H1 (cell line): ENCODE results near the gene GNG8.

Experiments
- CREB1 ChIP-seq: IDR thresholded peaks from 2 replicates; pipeline ENCODE4 v1.6.1; 2012; ENCODE audit warnings: inconsistent platforms
- CTCF ChIP-seq, 3 experiments: IDR thresholded peaks; 1 replicate in 2 of 3; 2 replicates in 1 of 3; pipeline versions ENCODE4 v1.5.1 to v1.6.1; 2011; ENCODE audit warnings: low read length in 3 of 3, mild to moderate bottlenecking in 3 of 3, inconsistent platforms in 2 of 3, low read depth in 1 of 3, moderate library complexity in 1 of 3; ENCODE audit not compliant: insufficient read depth in 1 of 3; ENCODE audit errors: control extremely low read depth in 1 of 3
- EP300 ChIP-seq, 2 experiments: IDR thresholded peaks; 1 replicate in 1 of 2; 2 replicates in 1 of 2; pipeline ENCODE4 v1.6.1; 2011 to 2012; ENCODE audit warnings: low read depth in 2 of 2, low read length in 2 of 2, mild to moderate bottlenecking in 2 of 2, borderline replicate concordance in 1 of 2, inconsistent platforms in 1 of 2, moderate library complexity in 1 of 2
- EZH2 ChIP-seq: fragments of 200-600 bp; sonication (generic); IDR thresholded peaks from 2 replicates; pipeline ENCODE4 v1.7.1; 2012; ENCODE audit warnings: low read depth, mild to moderate bottlenecking, moderate library complexity, low read length, inconsistent platforms; ENCODE audit not compliant: severe bottlenecking
- POLR2AphosphoS5 ChIP-seq: IDR thresholded peaks from 2 replicates; pipeline ENCODE4 v1.6.1; 2011; ENCODE audit warnings: low read depth, low read length
- RXRA ChIP-seq: IDR thresholded peaks from 2 replicates; pipeline ENCODE4 v1.6.1; 2011; ENCODE audit warnings: low read depth, mild to moderate bottlenecking, low read length, moderate library complexity; ENCODE audit not compliant: insufficient read depth
- SIN3A ChIP-seq, 2 experiments: IDR thresholded peaks in 1 of 2; conservative IDR thresholded peaks in 1 of 2; 2 replicates each; pipeline ENCODE4 v1.6.1; 2011 to 2012; ENCODE audit warnings: low read length in 2 of 2, improper control_type of control experiment in 1 of 2, low read depth in 1 of 2, mild to moderate bottlenecking in 1 of 2
- TAF1 ChIP-seq: IDR thresholded peaks from 2 replicates; pipeline ENCODE4 v1.6.1; 2011; ENCODE audit warnings: mild to moderate bottlenecking, low read depth, low read length
- TAF7 ChIP-seq: optimal IDR thresholded peaks from 2 replicates; pipeline ENCODE3; 2011; ENCODE audit warnings: low read depth, mild to moderate bottlenecking, inconsistent platforms, low read length, moderate library complexity, borderline replicate concordance
- YY1 ChIP-seq: IDR thresholded peaks from 2 replicates; pipeline ENCODE4 v1.6.1; 2011; ENCODE audit warnings: low read depth, mild to moderate bottlenecking, low read length
- TF ChIP-seq, protein P1 (sequence below): fragments of 300-600 bp; sonication (generic); IDR thresholded peaks from 2 replicates; pipeline ENCODE4 v1.7.1; 2012; ENCODE audit warnings: low read length, moderate library complexity, mild to moderate bottlenecking, inconsistent platforms; ENCODE audit not compliant: insufficient replicate concordance

DNA sequence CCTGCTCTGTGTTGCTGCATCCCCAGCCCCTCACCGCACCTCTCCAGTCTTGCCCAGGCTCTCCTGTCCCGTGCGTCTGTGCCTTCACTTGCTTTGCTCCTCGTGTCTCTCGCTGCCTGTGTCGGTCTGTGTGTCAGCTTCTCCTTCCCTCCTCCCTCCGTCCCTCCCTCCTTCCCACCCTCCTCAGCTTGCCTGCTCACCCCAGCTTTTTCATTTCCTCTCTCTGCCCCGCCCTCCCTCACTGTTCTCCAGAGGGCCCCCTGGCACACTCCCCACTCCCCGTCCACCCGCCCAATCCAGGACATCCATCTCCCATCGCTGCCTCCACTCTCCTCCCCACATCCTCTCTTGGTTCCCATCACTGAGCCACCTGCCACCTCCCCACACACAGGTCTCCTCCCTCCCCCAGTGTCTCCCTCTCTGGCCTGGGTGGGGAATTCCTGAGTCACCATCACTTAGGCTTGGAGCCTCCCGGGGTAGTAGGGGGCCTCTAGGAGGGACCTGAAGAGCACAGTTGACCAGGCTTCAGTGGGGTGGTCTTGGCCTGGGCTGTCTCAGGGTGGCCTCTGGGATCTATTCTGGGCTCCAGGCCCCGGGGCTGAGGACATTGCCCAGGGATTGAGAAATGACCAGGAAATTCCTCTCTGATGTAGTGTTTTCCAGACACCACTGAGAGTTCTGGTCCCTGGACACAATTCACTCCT, 10.9 kb downstream of the GNG8 start, which contains the start of gene PTGIR:
- TF ChIP-seq SIN3A (conservative IDR thresholded peaks at IDR 0.05 in 1 of 2, IDR thresholded peaks at IDR 0.05 in 1 of 2; ENCODE audit: low read depth in 1 of 2, low read length in 2 of 2) = no peak
- no peak for TF ChIP-seq EZH2
- no peak for TF ChIP-seq TAF7
- no peak for TF ChIP-seq YY1
- TF ChIP-seq, protein P1, sequence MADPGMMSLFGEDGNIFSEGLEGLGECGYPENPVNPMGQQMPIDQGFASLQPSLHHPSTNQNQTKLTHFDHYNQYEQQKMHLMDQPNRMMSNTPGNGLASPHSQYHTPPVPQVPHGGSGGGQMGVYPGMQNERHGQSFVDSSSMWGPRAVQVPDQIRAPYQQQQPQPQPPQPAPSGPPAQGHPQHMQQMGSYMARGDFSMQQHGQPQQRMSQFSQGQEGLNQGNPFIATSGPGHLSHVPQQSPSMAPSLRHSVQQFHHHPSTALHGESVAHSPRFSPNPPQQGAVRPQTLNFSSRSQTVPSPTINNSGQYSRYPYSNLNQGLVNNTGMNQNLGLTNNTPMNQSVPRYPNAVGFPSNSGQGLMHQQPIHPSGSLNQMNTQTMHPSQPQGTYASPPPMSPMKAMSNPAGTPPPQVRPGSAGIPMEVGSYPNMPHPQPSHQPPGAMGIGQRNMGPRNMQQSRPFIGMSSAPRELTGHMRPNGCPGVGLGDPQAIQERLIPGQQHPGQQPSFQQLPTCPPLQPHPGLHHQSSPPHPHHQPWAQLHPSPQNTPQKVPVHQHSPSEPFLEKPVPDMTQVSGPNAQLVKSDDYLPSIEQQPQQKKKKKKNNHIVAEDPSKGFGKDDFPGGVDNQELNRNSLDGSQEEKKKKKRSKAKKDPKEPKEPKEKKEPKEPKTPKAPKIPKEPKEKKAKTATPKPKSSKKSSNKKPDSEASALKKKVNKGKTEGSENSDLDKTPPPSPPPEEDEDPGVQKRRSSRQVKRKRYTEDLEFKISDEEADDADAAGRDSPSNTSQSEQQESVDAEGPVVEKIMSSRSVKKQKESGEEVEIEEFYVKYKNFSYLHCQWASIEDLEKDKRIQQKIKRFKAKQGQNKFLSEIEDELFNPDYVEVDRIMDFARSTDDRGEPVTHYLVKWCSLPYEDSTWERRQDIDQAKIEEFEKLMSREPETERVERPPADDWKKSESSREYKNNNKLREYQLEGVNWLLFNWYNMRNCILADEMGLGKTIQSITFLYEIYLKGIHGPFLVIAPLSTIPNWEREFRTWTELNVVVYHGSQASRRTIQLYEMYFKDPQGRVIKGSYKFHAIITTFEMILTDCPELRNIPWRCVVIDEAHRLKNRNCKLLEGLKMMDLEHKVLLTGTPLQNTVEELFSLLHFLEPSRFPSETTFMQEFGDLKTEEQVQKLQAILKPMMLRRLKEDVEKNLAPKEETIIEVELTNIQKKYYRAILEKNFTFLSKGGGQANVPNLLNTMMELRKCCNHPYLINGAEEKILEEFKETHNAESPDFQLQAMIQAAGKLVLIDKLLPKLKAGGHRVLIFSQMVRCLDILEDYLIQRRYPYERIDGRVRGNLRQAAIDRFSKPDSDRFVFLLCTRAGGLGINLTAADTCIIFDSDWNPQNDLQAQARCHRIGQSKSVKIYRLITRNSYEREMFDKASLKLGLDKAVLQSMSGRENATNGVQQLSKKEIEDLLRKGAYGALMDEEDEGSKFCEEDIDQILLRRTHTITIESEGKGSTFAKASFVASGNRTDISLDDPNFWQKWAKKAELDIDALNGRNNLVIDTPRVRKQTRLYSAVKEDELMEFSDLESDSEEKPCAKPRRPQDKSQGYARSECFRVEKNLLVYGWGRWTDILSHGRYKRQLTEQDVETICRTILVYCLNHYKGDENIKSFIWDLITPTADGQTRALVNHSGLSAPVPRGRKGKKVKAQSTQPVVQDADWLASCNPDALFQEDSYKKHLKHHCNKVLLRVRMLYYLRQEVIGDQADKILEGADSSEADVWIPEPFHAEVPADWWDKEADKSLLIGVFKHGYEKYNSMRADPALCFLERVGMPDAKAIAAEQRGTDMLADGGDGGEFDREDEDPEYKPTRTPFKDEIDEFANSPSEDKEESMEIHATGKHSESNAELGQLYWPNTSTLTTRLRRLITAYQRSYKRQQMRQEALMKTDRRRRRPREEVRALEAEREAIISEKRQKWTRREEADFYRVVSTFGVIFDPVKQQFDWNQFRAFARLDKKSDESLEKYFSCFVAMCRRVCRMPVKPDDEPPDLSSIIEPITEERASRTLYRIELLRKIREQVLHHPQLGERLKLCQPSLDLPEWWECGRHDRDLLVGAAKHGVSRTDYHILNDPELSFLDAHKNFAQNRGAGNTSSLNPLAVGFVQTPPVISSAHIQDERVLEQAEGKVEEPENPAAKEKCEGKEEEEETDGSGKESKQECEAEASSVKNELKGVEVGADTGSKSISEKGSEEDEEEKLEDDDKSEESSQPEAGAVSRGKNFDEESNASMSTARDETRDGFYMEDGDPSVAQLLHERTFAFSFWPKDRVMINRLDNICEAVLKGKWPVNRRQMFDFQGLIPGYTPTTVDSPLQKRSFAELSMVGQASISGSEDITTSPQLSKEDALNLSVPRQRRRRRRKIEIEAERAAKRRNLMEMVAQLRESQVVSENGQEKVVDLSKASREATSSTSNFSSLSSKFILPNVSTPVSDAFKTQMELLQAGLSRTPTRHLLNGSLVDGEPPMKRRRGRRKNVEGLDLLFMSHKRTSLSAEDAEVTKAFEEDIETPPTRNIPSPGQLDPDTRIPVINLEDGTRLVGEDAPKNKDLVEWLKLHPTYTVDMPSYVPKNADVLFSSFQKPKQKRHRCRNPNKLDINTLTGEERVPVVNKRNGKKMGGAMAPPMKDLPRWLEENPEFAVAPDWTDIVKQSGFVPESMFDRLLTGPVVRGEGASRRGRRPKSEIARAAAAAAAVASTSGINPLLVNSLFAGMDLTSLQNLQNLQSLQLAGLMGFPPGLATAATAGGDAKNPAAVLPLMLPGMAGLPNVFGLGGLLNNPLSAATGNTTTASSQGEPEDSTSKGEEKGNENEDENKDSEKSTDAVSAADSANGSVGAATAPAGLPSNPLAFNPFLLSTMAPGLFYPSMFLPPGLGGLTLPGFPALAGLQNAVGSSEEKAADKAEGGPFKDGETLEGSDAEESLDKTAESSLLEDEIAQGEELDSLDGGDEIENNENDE = no peak
- no peak for TF ChIP-seq CREB1
- no peak for TF ChIP-seq POLR2AphosphoS5
- no peak for TF ChIP-seq EP300 (IDR thresholded peaks at IDR 0.05; ENCODE audit: borderline replicate concordance in 1 of 2, low read depth in 2 of 2, low read length in 2 of 2)
- TF ChIP-seq CTCF (IDR thresholded peaks at IDR 0.05; ENCODE audit: control extremely low read depth in 1 of 3, insufficient read depth in 1 of 3, low read depth in 1 of 3, low read length in 3 of 3) = no peak
- TF ChIP-seq RXRA = no peak
- no peak for TF ChIP-seq TAF1
